ENCODE results near the gene GNAQ. TPM values are rescaled to one million over a fixed set of nuclear protein-coding genes. Genes with fewer than 3 reads are reported as not detected.

Gene GNAQ
- total and polyA plus RNA-seq, 4 donors = 24.6 to 86.2 (median 51.4) TPM

DNA sequence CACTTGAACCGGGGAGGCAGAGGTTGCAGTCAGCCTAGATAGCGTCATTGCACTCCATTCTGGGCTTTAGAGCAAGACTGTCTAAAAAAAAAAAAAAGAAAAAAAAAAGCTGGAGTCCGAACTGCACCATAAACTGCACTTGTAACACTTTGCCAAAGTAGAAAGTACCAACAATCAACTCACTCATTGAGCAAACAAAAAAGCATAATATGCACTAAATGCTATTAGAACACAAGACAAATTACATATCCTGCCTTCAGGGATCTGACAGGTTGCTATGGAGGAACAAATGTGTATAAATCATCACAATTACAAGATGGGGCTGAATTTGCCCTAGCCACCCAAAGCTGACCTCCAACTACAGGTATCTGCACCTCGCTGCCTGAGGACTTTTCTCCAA is 27.9 kb downstream of the GNAQ start:
- H3K4me1 ChIP-seq (ENCODE audit: control insufficient read depth in 5 of 5, insufficient read depth in 5 of 5, low read length in 5 of 5) = peaks cover 0 to 8% (median 4%) of the 10 kb centered on the region in 5 donors
- DNase-seq = no peak
- ATAC-seq (ENCODE audit: insufficient read depth, low FRiP score) = no peak
- no peak overlapping the region for H3K9ac ChIP-seq (ENCODE audit: insufficient read depth in 1 of 2, low read length in 2 of 2)
- H3K9me3 ChIP-seq (ENCODE audit: control insufficient read depth in 4 of 4, insufficient read depth in 3 of 4, low read length in 3 of 4) = no peaks in the 10 kb centered on the region
- no peak overlapping the region for H3K4me3 ChIP-seq
- 89 to 91% methylated on average over 4 of the region's 4 CpGs for WGBS, 2 donors
- no peaks in the 10 kb centered on the region for H3K27me3 ChIP-seq (ENCODE audit: control insufficient read depth in 3 of 3, insufficient read depth in 3 of 3, low read length in 2 of 3)
- no peaks in the 10 kb centered on the region for H3K36me3 ChIP-seq (ENCODE audit: control insufficient read depth in 4 of 4, insufficient read depth in 4 of 4, low read length in 4 of 4)
- H3K27ac ChIP-seq (ENCODE audit: low read depth in 1 of 2, low read length in 1 of 2) = no peak overlapping the region
- TF ChIP-seq, protein P1, sequence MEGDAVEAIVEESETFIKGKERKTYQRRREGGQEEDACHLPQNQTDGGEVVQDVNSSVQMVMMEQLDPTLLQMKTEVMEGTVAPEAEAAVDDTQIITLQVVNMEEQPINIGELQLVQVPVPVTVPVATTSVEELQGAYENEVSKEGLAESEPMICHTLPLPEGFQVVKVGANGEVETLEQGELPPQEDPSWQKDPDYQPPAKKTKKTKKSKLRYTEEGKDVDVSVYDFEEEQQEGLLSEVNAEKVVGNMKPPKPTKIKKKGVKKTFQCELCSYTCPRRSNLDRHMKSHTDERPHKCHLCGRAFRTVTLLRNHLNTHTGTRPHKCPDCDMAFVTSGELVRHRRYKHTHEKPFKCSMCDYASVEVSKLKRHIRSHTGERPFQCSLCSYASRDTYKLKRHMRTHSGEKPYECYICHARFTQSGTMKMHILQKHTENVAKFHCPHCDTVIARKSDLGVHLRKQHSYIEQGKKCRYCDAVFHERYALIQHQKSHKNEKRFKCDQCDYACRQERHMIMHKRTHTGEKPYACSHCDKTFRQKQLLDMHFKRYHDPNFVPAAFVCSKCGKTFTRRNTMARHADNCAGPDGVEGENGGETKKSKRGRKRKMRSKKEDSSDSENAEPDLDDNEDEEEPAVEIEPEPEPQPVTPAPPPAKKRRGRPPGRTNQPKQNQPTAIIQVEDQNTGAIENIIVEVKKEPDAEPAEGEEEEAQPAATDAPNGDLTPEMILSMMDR (IDR thresholded peaks at IDR 0.05; ENCODE audit: control extremely low read depth, extremely low read depth) = no peak

DNA sequence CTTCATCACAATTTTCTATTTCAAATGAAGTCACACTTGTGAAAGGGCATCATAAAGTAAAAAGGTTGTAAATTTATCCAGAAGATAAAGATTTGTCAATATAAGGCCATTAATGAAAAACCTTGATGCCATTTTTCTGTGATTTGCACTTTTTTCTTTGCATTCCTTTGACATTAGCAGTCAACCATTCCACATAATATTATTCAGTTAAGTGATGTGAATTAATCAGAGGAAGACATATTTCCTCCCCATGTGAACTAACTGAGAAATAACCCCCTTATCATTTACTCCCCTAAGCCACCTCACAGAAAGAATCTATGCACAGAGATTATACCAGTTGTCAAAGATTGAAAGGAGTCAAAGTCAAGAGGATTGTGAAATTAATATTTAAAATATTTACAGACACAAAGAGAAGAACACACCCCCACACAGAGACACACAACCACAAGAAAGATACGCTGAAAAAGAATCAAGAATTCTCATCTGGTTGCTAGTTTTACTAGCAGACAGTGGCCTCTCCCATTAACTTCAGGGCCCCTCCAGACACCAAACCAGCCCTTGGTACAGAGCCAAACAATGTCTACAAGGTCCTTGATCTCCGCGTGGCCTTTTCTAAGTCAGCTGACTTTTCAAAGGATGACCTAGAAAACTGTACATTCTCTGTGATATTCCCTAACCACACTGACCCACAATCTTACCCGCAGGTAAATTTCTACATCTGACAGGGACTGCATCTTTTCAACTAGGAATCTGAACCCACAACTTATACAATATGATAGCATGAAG is 29.5 kb downstream of the GNAQ start:
- ATAC-seq (ENCODE audit: insufficient read depth, low FRiP score) = no peak
- TF ChIP-seq, protein P1 (IDR thresholded peaks at IDR 0.05; ENCODE audit: control extremely low read depth, extremely low read depth) = no peak
- no peak for DNase-seq
- WGBS, 2 donors = 69 to 81% methylated on average over 4 of the region's 4 CpGs
- no peaks in the 10 kb centered on the region for H3K9me3 ChIP-seq (ENCODE audit: control insufficient read depth in 4 of 4, insufficient read depth in 3 of 4, low read length in 3 of 4)
- H3K4me3 ChIP-seq = no peak overlapping the region
- no peak overlapping the region for H3K9ac ChIP-seq (ENCODE audit: insufficient read depth in 1 of 2, low read length in 2 of 2)
- peaks cover 0 to 3% (median 0%) of the 10 kb centered on the region in 4 donors for H3K36me3 ChIP-seq (ENCODE audit: control insufficient read depth in 4 of 4, insufficient read depth in 4 of 4, low read length in 4 of 4)
- no peak overlapping the region for H3K27ac ChIP-seq (ENCODE audit: low read depth in 1 of 2, low read length in 1 of 2)
- no peaks in the 10 kb centered on the region for H3K27me3 ChIP-seq (ENCODE audit: control insufficient read depth in 3 of 3, insufficient read depth in 3 of 3, low read length in 2 of 3)
- peaks cover 4 to 13% (median 10%) of the 10 kb centered on the region in 5 donors for H3K4me1 ChIP-seq (ENCODE audit: control insufficient read depth in 5 of 5, insufficient read depth in 5 of 5, low read length in 5 of 5)

DNA sequence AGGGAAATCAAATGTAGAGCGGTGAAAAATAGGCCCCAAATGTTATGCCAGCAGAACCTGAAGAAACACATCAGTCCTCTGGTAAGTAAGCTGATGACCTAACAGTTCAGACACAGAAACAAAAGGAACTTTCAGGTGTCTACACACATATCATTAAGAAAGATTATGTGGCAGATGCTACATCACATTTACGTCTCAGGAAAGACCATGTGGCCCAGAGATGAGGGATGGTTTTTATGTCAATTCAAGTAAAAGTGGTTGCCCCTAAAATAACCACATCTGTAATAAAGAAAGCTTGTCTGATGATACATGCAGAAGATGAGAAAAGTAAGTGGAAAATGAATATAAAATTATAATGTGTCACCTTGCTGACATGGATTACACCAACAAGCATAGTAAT is 31.4 kb downstream of the GNAQ start:
- no peak overlapping the region for H3K9ac ChIP-seq (ENCODE audit: insufficient read depth in 1 of 2, low read length in 2 of 2)
- H3K27ac ChIP-seq (ENCODE audit: low read depth in 1 of 2, low read length in 1 of 2) = no peak overlapping the region
- no peaks in the 10 kb centered on the region for H3K27me3 ChIP-seq (ENCODE audit: control insufficient read depth in 3 of 3, insufficient read depth in 3 of 3, low read length in 2 of 3)
- DNase-seq (no peak), ATAC-seq (ENCODE audit: insufficient read depth, low FRiP score) (no peak)
- H3K4me1 ChIP-seq (ENCODE audit: control insufficient read depth in 5 of 5, insufficient read depth in 5 of 5, low read length in 5 of 5) = peaks cover 4 to 11% (median 8%) of the 10 kb centered on the region in 5 donors
- TF ChIP-seq, protein P1 (IDR thresholded peaks at IDR 0.05; ENCODE audit: control extremely low read depth, extremely low read depth) = no peak
- no peaks in the 10 kb centered on the region for H3K9me3 ChIP-seq (ENCODE audit: control insufficient read depth in 4 of 4, insufficient read depth in 3 of 4, low read length in 3 of 4)
- 74 to 90% methylated on average over 2 of the region's 2 CpGs for whole genome bisulfite sequencing, 2 donors
- no peak overlapping the region for H3K4me3 ChIP-seq
- H3K36me3 ChIP-seq (ENCODE audit: control insufficient read depth in 4 of 4, insufficient read depth in 4 of 4, low read length in 4 of 4) = peaks cover 0 to 3% (median 0%) of the 10 kb centered on the region in 4 donors
